HepG2 (cell line): ENCODE data around the gene COCH. TPM values are rescaled to one million over a fixed set of nuclear protein-coding genes. Genes with fewer than 3 reads are reported as not detected.

ENCODE experiments used
- CENPBD1 ChIP-seq: sonication (generic); formaldehyde crosslinking; IDR thresholded peaks from 2 replicates; pipeline ENCODE4 v1.8.0; 2022; ENCODE audit warnings: missing genetic modification reagents, low read depth, mild to moderate bottlenecking, borderline replicate concordance
- DMAP1 ChIP-seq: IDR thresholded peaks from 2 replicates; pipeline ENCODE4 v1.6.1; 2016
- ETV6 ChIP-seq: sonication (generic); formaldehyde crosslinking; conservative IDR thresholded peaks from 2 replicates; pipeline ENCODE4 v1.4.0; 2020; ENCODE audit warnings: missing genetic modification reagents
- FOSL1 ChIP-seq: sonication (generic); formaldehyde crosslinking; IDR thresholded peaks from 2 replicates; pipeline ENCODE4 v1.9.0; 2021; ENCODE audit warnings: missing genetic modification reagents, borderline replicate concordance
- MED8 ChIP-seq: sonication (generic); formaldehyde crosslinking; IDR thresholded peaks from 2 replicates; pipeline ENCODE4 v1.8.1; 2023; ENCODE audit warnings: mild to moderate bottlenecking, missing genetic modification reagents; ENCODE audit not compliant: insufficient replicate concordance
- NONO ChIP-seq, 2 experiments: fragments of 450-650 bp in 1 of 2; sonication (generic) in 1 of 2; formaldehyde crosslinking in 1 of 2; IDR thresholded peaks in 1 of 2; conservative IDR thresholded peaks in 1 of 2; 2 replicates each; pipeline versions ENCODE4 v1.6.1 to v1.8.0; 2017 to 2022; ENCODE audit warnings: mild to moderate bottlenecking in 1 of 2, missing genetic modification reagents in 1 of 2, moderate library complexity in 1 of 2
- PHB2 ChIP-seq: fragments of 450-650 bp; IDR thresholded peaks from 2 replicates; pipeline ENCODE4 v1.6.1; 2018; ENCODE audit not compliant: partially characterized antibody
- REL ChIP-seq: sonication (generic); formaldehyde crosslinking; conservative IDR thresholded peaks from 2 replicates; pipeline ENCODE4 v1.8.0; 2022; ENCODE audit warnings: mild to moderate bottlenecking, missing genetic modification reagents, moderate library complexity
- RXRA ChIP-seq: sonication (generic); formaldehyde crosslinking; IDR thresholded peaks from 2 replicates; pipeline ENCODE4 v1.5.1; 2020; ENCODE audit warnings: missing genetic modification reagents
- SNAPC5 ChIP-seq: sonication (generic); formaldehyde crosslinking; IDR thresholded peaks from 2 replicates; pipeline ENCODE4 v1.8.1; 2023; ENCODE audit warnings: mild to moderate bottlenecking, missing genetic modification reagents, borderline replicate concordance
- SP140L ChIP-seq: sonication (generic); formaldehyde crosslinking; IDR thresholded peaks from 2 replicates; pipeline ENCODE4 v1.4.0; 2020; ENCODE audit warnings: missing genetic modification reagents, borderline replicate concordance
- U2AF1 ChIP-seq: fragments of 200-400 bp; formaldehyde crosslinking; optimal IDR thresholded peaks from 2 replicates; pipeline ENCODE3; 2017; ENCODE audit warnings: mild to moderate bottlenecking, low read depth, low read length
- UBTF ChIP-seq: sonication (generic); formaldehyde crosslinking; IDR thresholded peaks from 2 replicates; pipeline ENCODE4 v1.4.0; 2020; ENCODE audit warnings: mild to moderate bottlenecking, missing genetic modification reagents
- ZFP36L2 ChIP-seq: sonication (generic); formaldehyde crosslinking; IDR thresholded peaks from 2 replicates; pipeline ENCODE4 v1.4.0; 2020; ENCODE audit warnings: missing genetic modification reagents
- ZKSCAN8 ChIP-seq: IDR thresholded peaks from 2 replicates; pipeline ENCODE4 v1.6.1; 2016; ENCODE audit warnings: borderline replicate concordance, missing genetic modification reagents, missing compliant biosample characterization
- ZMYM3 ChIP-seq: sonication (generic); formaldehyde crosslinking; IDR thresholded peaks from 2 replicates; pipeline ENCODE4 v1.5.1; 2020; ENCODE audit warnings: mild to moderate bottlenecking, missing genetic modification reagents
- ZNF292 ChIP-seq: sonication (generic); formaldehyde crosslinking; IDR thresholded peaks from 2 replicates; pipeline ENCODE4 v1.8.1; 2022; ENCODE audit warnings: mild to moderate bottlenecking, low read depth, missing genetic modification reagents, borderline replicate concordance
- ZNF687 ChIP-seq: sonication (generic); formaldehyde crosslinking; IDR thresholded peaks from 2 replicates; pipeline ENCODE4 v1.5.1; 2020; ENCODE audit warnings: mild to moderate bottlenecking, missing genetic modification reagents, moderate library complexity
- ZNF703 ChIP-seq: sonication (generic); formaldehyde crosslinking; IDR thresholded peaks from 2 replicates; pipeline ENCODE4 v1.5.1; 2020; ENCODE audit warnings: missing genetic modification reagents, mild to moderate bottlenecking, moderate library complexity, borderline replicate concordance
- ZNF737 ChIP-seq: sonication (generic); formaldehyde crosslinking; IDR thresholded peaks from 2 replicates; pipeline ENCODE4 v1.5.0; 2020; ENCODE audit warnings: missing genetic modification reagents, mild to moderate bottlenecking, borderline replicate concordance
- ZSCAN5A ChIP-seq: sonication (generic); formaldehyde crosslinking; IDR thresholded peaks from 2 replicates; pipeline ENCODE4 v1.8.0; 2022; ENCODE audit warnings: mild to moderate bottlenecking, missing genetic modification reagents, borderline replicate concordance
- polyA plus RNA-seq, 8 experiments: library from polyadenylated mRNA; depleted of rRNA in 3 of 8; stranded (reverse) in 7 of 8; unstranded in 1 of 8; fragments of >200 nt; fragmentation: Illumina TruSeq in 4 of 8; extraction: Trizol in 4 of 8; gene quantifications; 2 replicates each; pipeline versions ENCODE4 v1.2.1 to v1.2.3, GENCODE V29; 2011 to 2016; ENCODE audit warnings: low read depth in 4 of 8, missing spikeins in 1 of 8, mixed read lengths in 1 of 8; ENCODE audit not compliant: insufficient read depth in 1 of 8
- total RNA-seq, 5 experiments: library from RNA; depleted of rRNA; stranded (reverse); fragments of >200 nt; fragmentation: Illumina TruSeq; extraction: Trizol; gene quantifications; 2 replicates each; pipeline ENCODE4 v1.2.3, GENCODE V29; 2016; ENCODE audit warnings: low read depth in 1 of 5

COCH gene
- total and polyA plus RNA-seq, 2 of the 13 experiments (the other 11 are each of a cell fraction or from before 2014, with no cell fraction given), result 78.2 to 79.3 TPM

GRCh38 chr14:30855345-30856037, 18.9 kb upstream of the COCH start (continued):
- no peak for TF ChIP-seq PHB2
- peak; percentile 14; the same call in 1 of the 2 replicates for TF ChIP-seq UBTF (CRISPR knock-in tag)
- no peak for TF ChIP-seq ETV6 (CRISPR knock-in tag)
- TF ChIP-seq ZFP36L2 (CRISPR knock-in tag), result no peak
- no peak for TF ChIP-seq RXRA (CRISPR knock-in tag)
- no peak for TF ChIP-seq SNAPC5 (CRISPR knock-in tag)
- peak; percentile 74; the same call in 1 of the 2 replicates for TF ChIP-seq ZSCAN5A (CRISPR knock-in tag)
- TF ChIP-seq REL (CRISPR knock-in tag), result no peak
- TF ChIP-seq NONO (IDR thresholded peaks at IDR 0.05), result no peak
- TF ChIP-seq NONO (CRISPR knock-in tag; conservative IDR thresholded peaks at IDR 0.05), result no peak
- TF ChIP-seq SP140L (CRISPR knock-in tag), result no peak
- 0 out of 2 replicates have a peak, but pooled peaks have one; percentile 32 for TF ChIP-seq ZKSCAN8
- TF ChIP-seq ZMYM3, result 0 out of 2 replicates have a peak, but pooled peaks have one; percentile 19
- no peak for TF ChIP-seq CENPBD1 (CRISPR knock-in tag)
- TF ChIP-seq U2AF1, result peak; percentile 38
- TF ChIP-seq DMAP1, result no peak
- no peak for TF ChIP-seq ZNF703 (CRISPR knock-in tag)
- no peak for TF ChIP-seq ZNF687 (CRISPR knock-in tag)
- TF ChIP-seq FOSL1 (CRISPR knock-in tag), result no peak
- no peak for TF ChIP-seq MED8 (CRISPR knock-in tag)
- TF ChIP-seq ZNF292 (CRISPR knock-in tag), result no peak
- 0 out of 2 replicates have a peak, but pooled peaks have one; percentile 46 for TF ChIP-seq ZNF737 (CRISPR knock-in tag)
